ENCODE results near the gene PARD6B.
"Not testable (repeated sequence)": the region's sequence is repeated elsewhere in the genome, so short reads cannot be mapped to it uniquely, and the experiment has no call there.

PARD6B gene

GRCh38 chr20:50744143-50744792 is 12.9 kb downstream of the PARD6B start:
- no peak for DNase-seq (ENCODE audit: low read depth in 2 of 3, low spot score in 2 of 3)

- no peak for DNase-seq (ENCODE audit: low read depth in 2 of 3, low spot score in 2 of 3)
Observed at GRCh38 chr20:50745634-50746137, 14.3 kb downstream of the PARD6B start.

- no peak for DNase-seq (ENCODE audit: low read depth in 2 of 3, low spot score in 2 of 3)
Observed at GRCh38 chr20:50746138-50746940, 15.0 kb downstream of the PARD6B start.

GRCh38 chr20:50747275-50747674 is 15.9 kb downstream of the PARD6B start:
- DNase-seq (ENCODE audit: low read depth in 2 of 3, low spot score in 2 of 3): no peak

- DNase-seq (ENCODE audit: low read depth in 2 of 3, low spot score in 2 of 3): no peak
Observed at GRCh38 chr20:50750145-50750671, 18.8 kb downstream of the PARD6B start.

GRCh38 chr20:50753152-50753551 is 21.8 kb downstream of the PARD6B start:
- DNase-seq (ENCODE audit: low read depth in 2 of 3, low spot score in 2 of 3): no peak

- no peak for DNase-seq (ENCODE audit: low read depth in 2 of 3, low spot score in 2 of 3)
Observed at GRCh38 chr20:50754420-50754819, 23.0 kb downstream of the PARD6B start.

- no peak for DNase-seq (ENCODE audit: low read depth in 2 of 3, low spot score in 2 of 3)
Observed at GRCh38 chr20:50756447-50756846, 25.1 kb downstream of the PARD6B start.

- DNase-seq (ENCODE audit: low read depth in 2 of 3, low spot score in 2 of 3): no peak
Observed at GRCh38 chr20:50758469-50758868, 27.1 kb downstream of the PARD6B start.

- no peak for DNase-seq (ENCODE audit: low read depth in 2 of 3, low spot score in 2 of 3)
Observed at GRCh38 chr20:50758992-50759391, 27.6 kb downstream of the PARD6B start.

- no peak for DNase-seq (ENCODE audit: low read depth in 2 of 3, low spot score in 2 of 3)
Observed at GRCh38 chr20:50759678-50760077, 28.3 kb downstream of the PARD6B start.

GRCh38 chr20:50762045-50762422 is 30.7 kb downstream of the PARD6B start:
- no peak for DNase-seq (ENCODE audit: low read depth in 2 of 3, low spot score in 2 of 3)

GRCh38 chr20:50762435-50763220 is 31.2 kb downstream of the PARD6B start:
- no peak for DNase-seq (ENCODE audit: low read depth in 2 of 3, low spot score in 2 of 3)

GRCh38 chr20:50763550-50764458 is 32.4 kb downstream of the PARD6B start:
- DNase-seq (ENCODE audit: low read depth in 2 of 3, low spot score in 2 of 3): not testable (repeated sequence)

- not testable (repeated sequence) for DNase-seq (ENCODE audit: low read depth in 2 of 3, low spot score in 2 of 3)
Observed at GRCh38 chr20:50765251-50765650, 33.9 kb downstream of the PARD6B start.

GRCh38 chr20:50765674-50766073 is 34.3 kb downstream of the PARD6B start:
- DNase-seq (ENCODE audit: low read depth in 2 of 3, low spot score in 2 of 3): no peak

GRCh38 chr20:50766955-50767809 is 35.8 kb downstream of the PARD6B start:
- DNase-seq (ENCODE audit: low read depth in 2 of 3, low spot score in 2 of 3): not testable (repeated sequence)

GRCh38 chr20:50768991-50769390 is 37.6 kb downstream of the PARD6B start:
- DNase-seq (ENCODE audit: low read depth in 2 of 3, low spot score in 2 of 3): not testable (repeated sequence)

GRCh38 chr20:50769551-50770085 is 38.2 kb downstream of the PARD6B start:
- not testable (repeated sequence) for DNase-seq (ENCODE audit: low read depth in 2 of 3, low spot score in 2 of 3)
